Ascending aorta (tissue), 2 donors: ENCODE data around the gene TDP1. TPM values are rescaled to one million over a fixed set of nuclear protein-coding genes. Genes with fewer than 3 reads are reported as not detected.
"Not testable (repeated sequence)": the region's sequence is repeated elsewhere in the genome, so short reads cannot be mapped to it uniquely, and the experiment has no call there.

Experiments
- DNase-seq, 2 donors: peaks; one replicate each; pipeline ENCODE4 v3.0.0-alpha.2; 2019; ENCODE audit warnings: low spot score in 2 of 2
- H3K27ac ChIP-seq, 2 donors: fragments of 200-600 bp; sonication (generic); one replicate each; pipeline ENCODE4 v1.5.1; 2016 to 2017; ENCODE audit warnings: mild to moderate bottlenecking in 1 of 2
- H3K27me3 ChIP-seq: fragments of 200-600 bp; sonication (generic); one replicate; pipeline ENCODE4 v1.5.1; 2017
- H3K36me3 ChIP-seq, 2 donors: fragments of 200-600 bp; sonication (generic); one replicate each; pipeline ENCODE4 v1.5.1; 2016
- H3K4me1 ChIP-seq, 2 donors: fragments of 200-600 bp; sonication (generic); one replicate each; pipeline ENCODE4 v1.5.1; 2016 to 2017; ENCODE audit warnings: mild to moderate bottlenecking in 1 of 2
- H3K4me3 ChIP-seq, 2 donors: fragments of 200-600 bp; sonication (generic); one replicate each; pipeline ENCODE4 v1.5.1; 2016 to 2017; ENCODE audit warnings: mild to moderate bottlenecking in 1 of 2
- H3K9me3 ChIP-seq, 2 donors: fragments of 200-600 bp; sonication (generic); one replicate each; pipeline ENCODE4 v1.5.1; 2016
- intact Hi-C: fragments of 100-400 bp; cut with DNase I; formaldehyde crosslinking; loops from one replicate; pipeline ENCODE4 v1.15.1; 2023
- total RNA-seq: library from RNA; depleted of rRNA; stranded (reverse); fragments of >200 nt; gene quantifications from one replicate; pipeline ENCODE4 v1.1.0, GENCODE V29; 2016
- TF ChIP-seq, protein P1 (sequence below), 3 experiments: fragments of 200-600 bp in 2 of 3; fragments of 450-650 bp in 1 of 3; sonication (generic) in 2 of 3; IDR thresholded peaks; one replicate each; pipeline ENCODE4 v1.5.1; 2016 to 2019; ENCODE audit warnings: antibody characterized with exemption in 3 of 3, mild to moderate bottlenecking in 1 of 3, moderate library complexity in 1 of 3

Gene TDP1
- total RNA-seq, 1 donor from 2014 or later = 9.4 TPM

DNA sequence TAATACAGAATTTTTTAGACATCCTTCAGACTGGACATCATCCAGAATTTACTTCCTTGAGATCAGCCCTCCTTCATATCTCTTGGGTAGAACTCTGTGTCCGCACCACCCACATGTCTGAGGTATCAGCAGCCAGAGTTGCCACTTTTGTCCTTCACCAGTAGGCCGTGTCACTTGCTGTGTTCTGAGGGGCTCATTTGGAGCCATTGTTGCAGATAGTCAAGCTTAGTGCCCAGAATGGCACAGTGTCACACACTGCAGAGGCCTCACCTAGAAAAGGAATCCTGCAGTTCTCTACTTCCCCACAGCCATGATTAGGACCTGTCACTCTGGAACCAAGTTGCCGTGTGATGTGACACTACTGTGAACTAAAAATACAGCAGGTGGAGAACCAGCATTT, 69.2 kb downstream of the TDP1 start:
- intact Hi-C loops = no loop called here
- Histone ChIP-seq H3K36me3 (peaks cover 7 to 24% of the 10 kb centered on the region in 2 donors), H3K4me1 (no peaks in the 10 kb centered on the region), H3K27me3 (no peaks in the 10 kb centered on the region), H3K27ac (no peak overlapping the region), H3K9me3 (no peaks in the 10 kb centered on the region), H3K4me3 (no peak overlapping the region)
- no peak for DNase-seq
- TF ChIP-seq, protein P1, sequence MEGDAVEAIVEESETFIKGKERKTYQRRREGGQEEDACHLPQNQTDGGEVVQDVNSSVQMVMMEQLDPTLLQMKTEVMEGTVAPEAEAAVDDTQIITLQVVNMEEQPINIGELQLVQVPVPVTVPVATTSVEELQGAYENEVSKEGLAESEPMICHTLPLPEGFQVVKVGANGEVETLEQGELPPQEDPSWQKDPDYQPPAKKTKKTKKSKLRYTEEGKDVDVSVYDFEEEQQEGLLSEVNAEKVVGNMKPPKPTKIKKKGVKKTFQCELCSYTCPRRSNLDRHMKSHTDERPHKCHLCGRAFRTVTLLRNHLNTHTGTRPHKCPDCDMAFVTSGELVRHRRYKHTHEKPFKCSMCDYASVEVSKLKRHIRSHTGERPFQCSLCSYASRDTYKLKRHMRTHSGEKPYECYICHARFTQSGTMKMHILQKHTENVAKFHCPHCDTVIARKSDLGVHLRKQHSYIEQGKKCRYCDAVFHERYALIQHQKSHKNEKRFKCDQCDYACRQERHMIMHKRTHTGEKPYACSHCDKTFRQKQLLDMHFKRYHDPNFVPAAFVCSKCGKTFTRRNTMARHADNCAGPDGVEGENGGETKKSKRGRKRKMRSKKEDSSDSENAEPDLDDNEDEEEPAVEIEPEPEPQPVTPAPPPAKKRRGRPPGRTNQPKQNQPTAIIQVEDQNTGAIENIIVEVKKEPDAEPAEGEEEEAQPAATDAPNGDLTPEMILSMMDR (IDR thresholded peaks at IDR 0.05) = no peak

DNA sequence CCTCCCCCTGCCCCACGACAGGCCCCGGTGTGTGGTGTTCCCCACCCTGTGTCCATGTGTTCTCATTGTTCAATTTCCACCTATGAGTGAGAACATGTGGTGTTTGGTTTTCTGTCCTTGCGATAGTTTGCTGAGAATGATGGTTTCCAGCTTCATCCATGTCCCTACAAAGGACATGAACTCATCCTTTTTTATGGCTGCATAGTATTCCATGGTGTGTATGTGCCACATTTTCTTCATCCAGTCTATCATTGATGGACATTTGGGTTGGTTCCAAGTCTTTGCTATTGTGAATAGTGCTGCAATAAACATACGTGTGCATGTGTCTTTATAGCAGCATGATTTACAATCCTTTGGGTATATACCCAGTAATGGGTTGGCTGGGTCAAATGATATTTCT, 70.9 kb downstream of the TDP1 start:
- peaks cover 7 to 21% of the 10 kb centered on the region in 2 donors for H3K36me3 ChIP-seq
- H3K27me3 ChIP-seq, H3K9me3 ChIP-seq: not testable (repeated sequence)

DNA sequence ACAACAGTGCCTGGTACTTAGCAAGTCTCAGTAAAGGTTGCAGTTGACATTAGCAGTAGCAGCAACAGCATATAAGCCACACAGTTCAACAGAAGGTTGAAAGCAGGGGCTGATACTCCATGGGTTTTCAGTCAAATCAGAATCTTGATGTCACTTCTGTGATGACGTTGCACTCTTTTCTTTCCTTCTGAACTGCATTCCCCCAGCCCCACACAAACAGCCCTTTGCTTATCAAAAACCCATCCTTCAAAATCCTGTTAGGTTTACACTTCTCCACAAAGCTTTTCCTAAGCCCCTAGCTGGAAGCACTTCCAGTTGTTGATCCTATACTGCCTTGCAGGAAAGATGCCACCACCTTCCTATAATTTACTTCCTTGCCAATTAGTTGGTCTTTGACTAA, 72.1 kb downstream of the TDP1 start:
- intact Hi-C loops = no loop called here
- Histone ChIP-seq H3K4me3 (no peak overlapping the region), H3K9me3 (no peaks in the 10 kb centered on the region), H3K4me1 (no peaks in the 10 kb centered on the region), H3K36me3 (peaks cover 5 to 21% of the 10 kb centered on the region in 2 donors), H3K27me3 (no peaks in the 10 kb centered on the region), H3K27ac (no peak overlapping the region)
- TF ChIP-seq, protein P1 (IDR thresholded peaks at IDR 0.05) = no peak
- DNase-seq = no peak

More for the DNA sequence above, 70.9 kb downstream of the TDP1 start:
- H3K4me3 ChIP-seq, intact Hi-C loops, H3K27ac ChIP-seq, DNase-seq, H3K4me1 ChIP-seq: not testable (repeated sequence)

DNA sequence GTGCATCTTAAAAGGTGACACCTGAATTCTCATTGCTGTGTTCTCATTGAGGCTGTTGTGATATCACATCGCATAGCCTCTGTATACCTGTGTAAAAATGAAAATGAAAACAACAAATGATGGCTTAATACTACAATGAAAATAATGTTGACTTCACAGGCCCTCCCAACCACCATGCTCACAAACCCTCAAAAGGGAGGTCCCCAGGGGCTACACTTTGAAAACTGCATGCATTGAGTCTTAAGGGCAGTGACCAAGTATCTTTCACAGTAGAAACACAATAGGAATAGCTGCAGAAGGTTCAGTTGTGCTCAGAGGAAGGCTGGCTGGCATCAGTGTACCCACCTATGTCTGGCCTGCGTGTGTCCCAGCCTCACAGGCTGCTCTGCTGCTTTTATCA, 78.4 kb downstream of the TDP1 start:
- Histone ChIP-seq H3K27ac (no peak overlapping the region), H3K36me3 (peaks cover 8 to 45% of the 10 kb centered on the region in 2 donors), H3K4me3 (no peak overlapping the region), H3K4me1 (no peaks in the 10 kb centered on the region), H3K27me3 (no peaks in the 10 kb centered on the region), H3K9me3 (no peaks in the 10 kb centered on the region)
- no peak for DNase-seq
- TF ChIP-seq, protein P1 (IDR thresholded peaks at IDR 0.05) = no peak
- intact Hi-C loops = no loop called here

DNA sequence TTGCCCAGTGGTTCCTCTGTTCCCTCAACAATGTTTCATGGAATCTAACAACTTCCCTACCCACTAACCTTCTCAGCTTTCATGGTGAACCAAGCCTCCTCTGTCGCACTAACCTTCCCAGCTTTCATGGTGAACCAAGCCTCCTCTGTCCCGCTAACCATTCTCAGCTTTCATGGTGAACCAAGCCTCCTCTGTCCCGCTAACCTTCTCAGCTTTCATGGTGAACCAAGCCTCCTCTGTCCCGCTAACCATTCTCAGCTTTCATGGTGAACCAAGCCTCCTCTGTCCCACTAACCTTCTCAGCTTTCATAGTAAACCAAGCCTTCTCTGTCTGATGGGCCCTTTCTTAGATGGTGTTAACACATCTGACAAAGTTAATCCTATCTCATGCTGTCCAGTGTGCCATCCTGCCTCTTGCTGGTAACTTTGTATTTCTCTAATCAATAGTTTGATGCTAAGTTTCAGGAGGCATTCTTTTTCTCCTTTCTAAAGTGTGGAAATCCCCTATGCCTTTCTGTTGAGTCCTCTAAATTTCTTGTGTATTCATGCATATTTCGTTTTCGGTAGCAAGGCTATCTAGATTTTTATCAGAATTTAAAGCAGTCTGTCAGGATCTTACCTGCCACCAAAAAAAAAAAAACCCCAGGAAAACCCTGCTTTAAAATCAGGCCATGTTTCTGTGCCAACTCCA, 79.3 kb downstream of the TDP1 start:
- no peaks in the 10 kb centered on the region for H3K4me1 ChIP-seq
- intact Hi-C loops = no loop called here
- no peak overlapping the region for H3K4me3 ChIP-seq
- DNase-seq = no peak
- H3K9me3 ChIP-seq = no peaks in the 10 kb centered on the region
- peaks cover 8 to 45% of the 10 kb centered on the region in 2 donors for H3K36me3 ChIP-seq
- TF ChIP-seq, protein P1 (IDR thresholded peaks at IDR 0.05) = no peak
- H3K27ac ChIP-seq = no peak overlapping the region
- no peaks in the 10 kb centered on the region for H3K27me3 ChIP-seq

DNA sequence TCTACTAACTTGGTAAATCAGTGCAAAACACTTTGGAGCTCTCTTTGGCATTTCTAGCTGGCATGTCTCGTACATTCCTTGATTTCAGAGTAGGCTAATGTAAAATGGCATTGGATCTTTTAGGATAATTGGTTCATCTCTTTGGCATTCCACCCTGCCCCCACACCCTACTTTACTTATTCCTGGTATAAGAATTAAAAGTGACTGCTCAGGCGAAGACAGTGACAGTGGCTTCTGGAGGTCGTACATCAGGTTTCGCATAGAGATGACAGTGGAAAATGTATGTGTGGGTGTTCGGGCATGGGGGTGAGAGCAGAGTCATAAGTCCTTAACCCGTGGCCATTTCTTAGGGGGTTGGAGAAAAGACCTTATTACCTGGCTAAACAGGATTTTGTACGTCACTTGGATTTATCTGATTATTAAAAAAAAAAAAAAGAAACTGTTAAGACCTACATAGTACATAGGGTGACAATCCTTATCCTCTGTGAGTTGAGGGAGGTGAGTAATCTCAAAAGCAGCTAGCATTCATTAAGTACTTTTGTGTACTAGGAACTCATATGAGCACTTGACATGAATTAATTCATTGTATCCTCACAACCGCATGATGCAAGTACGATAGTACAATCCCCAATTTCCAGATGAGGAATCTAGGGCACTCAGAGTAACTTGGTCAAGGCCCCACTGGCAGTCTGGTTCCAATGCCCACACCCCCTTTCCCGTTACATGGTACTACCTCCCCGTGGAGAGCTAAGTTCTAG, 83.7 kb downstream of the TDP1 start:
- no peak for DNase-seq
- intact Hi-C loops = no loop called here
- TF ChIP-seq, protein P1 (IDR thresholded peaks at IDR 0.05) = no peak
- Histone ChIP-seq H3K36me3 (peaks cover 4 to 22% of the 10 kb centered on the region in 2 donors), H3K4me3 (no peak overlapping the region), H3K9me3 (no peaks in the 10 kb centered on the region), H3K27ac (no peak overlapping the region), H3K4me1 (no peaks in the 10 kb centered on the region), H3K27me3 (no peaks in the 10 kb centered on the region)
